ENCODE results near the gene ZNF622. TPM values are rescaled to one million over a fixed set of nuclear protein-coding genes. Genes with fewer than 3 reads are reported as not detected.

ZNF622 gene
- total RNA-seq, 1 experiment from 2014 or later: 23.1 TPM

GRCh38 chr5:16502866-16503265 lies 37.3 kb upstream of the ZNF622 start:
- H3K36me3 ChIP-seq (ENCODE audit: insufficient read depth, low read length): no peaks in the 10 kb centered on the region
- no peak overlapping the region for H3K4me2 ChIP-seq (ENCODE audit: low read depth, low read length, poor library complexity, severe bottlenecking)
- H3K9me2 ChIP-seq (replicated peaks; ENCODE audit: insufficient read depth, low read length): no peaks in the 10 kb centered on the region
- H2AFZ ChIP-seq (ENCODE audit: low read length): no peak overlapping the region
- no peaks in the 10 kb centered on the region for H4K20me1 ChIP-seq (ENCODE audit: insufficient read depth, low read depth, low read length)
- no peak overlapping the region for H3K9ac ChIP-seq (ENCODE audit: low read length)
- H3K79me2 ChIP-seq (ENCODE audit: low read length): no peaks in the 10 kb centered on the region
- H3K4me1 ChIP-seq (ENCODE audit: low read length): no peaks in the 10 kb centered on the region
- no peaks in the 10 kb centered on the region for H3K27me3 ChIP-seq (ENCODE audit: low read length)
- H3K4me3 ChIP-seq (ENCODE audit: low read length): no peak overlapping the region
- no peaks in the 10 kb centered on the region for H3K9me3 ChIP-seq (ENCODE audit: low read length)
- H3K27ac ChIP-seq (ENCODE audit: low read length): no peak overlapping the region
- no peak for DNase-seq

- H3K27ac ChIP-seq (ENCODE audit: low read length): no peak overlapping the region
- H3K27me3 ChIP-seq (ENCODE audit: low read length): no peaks in the 10 kb centered on the region
- H3K4me3 ChIP-seq (ENCODE audit: low read length): no peak overlapping the region
- H3K79me2 ChIP-seq (ENCODE audit: low read length): no peaks in the 10 kb centered on the region
- H3K9me3 ChIP-seq (ENCODE audit: low read length): no peaks in the 10 kb centered on the region
- no peaks in the 10 kb centered on the region for H3K4me1 ChIP-seq (ENCODE audit: low read length)
- no peak for DNase-seq
- H4K20me1 ChIP-seq (ENCODE audit: insufficient read depth, low read depth, low read length): no peaks in the 10 kb centered on the region
- H3K4me2 ChIP-seq (ENCODE audit: low read depth, low read length, poor library complexity, severe bottlenecking): no peak overlapping the region
- H2AFZ ChIP-seq (ENCODE audit: low read length): no peak overlapping the region
- H3K9ac ChIP-seq (ENCODE audit: low read length): no peak overlapping the region
- no peaks in the 10 kb centered on the region for H3K9me2 ChIP-seq (replicated peaks; ENCODE audit: insufficient read depth, low read length)
- no peaks in the 10 kb centered on the region for H3K36me3 ChIP-seq (ENCODE audit: insufficient read depth, low read length)
Observed at GRCh38 chr5:16500024-16500423, 34.4 kb upstream of the ZNF622 start.

GRCh38 chr5:16497546-16497945 lies 31.9 kb upstream of the ZNF622 start:
- H3K9ac ChIP-seq (ENCODE audit: low read length): no peak overlapping the region
- no peaks in the 10 kb centered on the region for H3K27me3 ChIP-seq (ENCODE audit: low read length)
- no peak overlapping the region for H3K27ac ChIP-seq (ENCODE audit: low read length)
- H3K9me3 ChIP-seq (ENCODE audit: low read length): no peaks in the 10 kb centered on the region
- no peaks in the 10 kb centered on the region for H3K79me2 ChIP-seq (ENCODE audit: low read length)
- H3K36me3 ChIP-seq (ENCODE audit: insufficient read depth, low read length): no peaks in the 10 kb centered on the region
- no peaks in the 10 kb centered on the region for H3K9me2 ChIP-seq (replicated peaks; ENCODE audit: insufficient read depth, low read length)
- no peak overlapping the region for H3K4me3 ChIP-seq (ENCODE audit: low read length)
- no peak for DNase-seq
- H4K20me1 ChIP-seq (ENCODE audit: insufficient read depth, low read depth, low read length): no peaks in the 10 kb centered on the region
- H2AFZ ChIP-seq (ENCODE audit: low read length): no peak overlapping the region
- no peaks in the 10 kb centered on the region for H3K4me1 ChIP-seq (ENCODE audit: low read length)
- H3K4me2 ChIP-seq (ENCODE audit: low read depth, low read length, poor library complexity, severe bottlenecking): no peak overlapping the region

DNA sequence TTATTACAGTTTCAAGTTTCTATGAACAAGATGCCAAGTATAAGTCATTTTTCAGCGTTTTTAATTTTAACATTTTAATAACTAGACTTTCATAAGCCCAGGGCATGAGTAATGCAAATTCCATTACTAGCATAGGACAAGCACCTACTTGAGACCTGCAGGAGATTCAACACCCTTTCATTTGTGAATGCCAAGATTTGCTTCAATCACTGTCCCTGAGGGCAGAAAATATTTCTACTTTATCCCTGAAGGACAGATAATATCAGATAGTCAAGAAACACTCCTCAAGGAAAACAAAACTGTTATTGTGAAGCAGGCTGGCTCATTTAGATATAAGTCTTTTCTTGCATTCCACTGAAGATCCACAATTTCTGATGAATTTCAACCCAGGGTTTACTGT lies 27.7 kb upstream of the ZNF622 start:
- Histone ChIP-seq H4K20me1 (ENCODE audit: insufficient read depth, low read depth, low read length) (no peaks in the 10 kb centered on the region), H3K4me1 (ENCODE audit: low read length) (no peaks in the 10 kb centered on the region), H2AFZ (ENCODE audit: low read length) (no peak overlapping the region), H3K36me3 (ENCODE audit: insufficient read depth, low read length) (no peaks in the 10 kb centered on the region), H3K9me3 (ENCODE audit: low read length) (no peaks in the 10 kb centered on the region), H3K27me3 (ENCODE audit: low read length) (no peaks in the 10 kb centered on the region), H3K4me2 (ENCODE audit: low read depth, low read length, poor library complexity, severe bottlenecking) (no peak overlapping the region), H3K9me2 (replicated peaks; ENCODE audit: insufficient read depth, low read length) (no peaks in the 10 kb centered on the region), H3K27ac (ENCODE audit: low read length) (no peak overlapping the region), H3K79me2 (ENCODE audit: low read length) (no peaks in the 10 kb centered on the region), H3K4me3 (ENCODE audit: low read length) (no peak overlapping the region), H3K9ac (ENCODE audit: low read length) (no peak overlapping the region)
- no peak for DNase-seq

DNA sequence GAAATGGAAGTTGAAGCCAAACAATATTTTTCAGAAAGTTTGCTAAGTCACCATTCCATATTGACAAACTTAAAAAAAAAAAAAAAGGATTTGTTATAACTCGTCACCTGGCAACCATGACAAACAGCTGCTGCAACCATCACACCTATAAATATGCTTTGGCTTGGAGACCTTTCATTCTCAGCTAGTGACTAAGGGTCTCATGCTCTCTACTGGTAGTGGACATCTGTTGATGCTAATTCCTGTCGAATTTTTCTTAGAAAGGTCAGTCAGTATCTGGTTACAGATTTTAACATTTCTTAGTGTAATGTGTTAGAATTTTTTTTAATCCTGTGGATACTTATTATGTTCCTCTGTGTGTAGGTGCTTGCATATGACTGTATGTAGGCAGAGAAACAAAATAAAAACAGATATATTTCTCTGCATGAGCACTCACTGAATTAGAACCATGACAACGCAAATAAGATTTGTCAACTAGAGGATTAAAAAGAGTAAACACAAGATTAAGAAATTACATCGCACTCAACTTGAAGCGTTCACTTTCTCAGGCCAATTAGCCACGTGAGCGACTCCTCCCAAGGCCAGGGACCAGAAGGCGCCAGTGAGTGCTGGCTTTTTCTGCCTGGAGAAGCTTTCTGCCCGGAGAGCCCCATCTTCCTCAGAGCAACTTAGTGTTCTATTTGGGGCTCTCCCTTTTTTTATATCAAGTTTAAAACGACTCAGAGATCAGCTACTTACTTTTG lies 27.0 kb upstream of the ZNF622 start:
- Histone ChIP-seq H3K79me2 (ENCODE audit: low read length) (no peaks in the 10 kb centered on the region), H2AFZ (ENCODE audit: low read length) (no peak overlapping the region), H3K9me2 (replicated peaks; ENCODE audit: insufficient read depth, low read length) (no peaks in the 10 kb centered on the region), H3K9ac (ENCODE audit: low read length) (no peak overlapping the region), H3K36me3 (ENCODE audit: insufficient read depth, low read length) (no peaks in the 10 kb centered on the region), H3K4me1 (ENCODE audit: low read length) (no peaks in the 10 kb centered on the region), H4K20me1 (ENCODE audit: insufficient read depth, low read depth, low read length) (no peaks in the 10 kb centered on the region), H3K9me3 (ENCODE audit: low read length) (no peaks in the 10 kb centered on the region), H3K4me2 (ENCODE audit: low read depth, low read length, poor library complexity, severe bottlenecking) (no peak overlapping the region), H3K4me3 (ENCODE audit: low read length) (no peak overlapping the region), H3K27me3 (ENCODE audit: low read length) (no peaks in the 10 kb centered on the region), H3K27ac (ENCODE audit: low read length) (no peak overlapping the region)
- DNase-seq: no peak

GRCh38 chr5:16490911-16491310 lies 25.3 kb upstream of the ZNF622 start:
- H3K9me2 ChIP-seq (replicated peaks; ENCODE audit: insufficient read depth, low read length): no peaks in the 10 kb centered on the region
- DNase-seq: no peak
- H3K4me2 ChIP-seq (ENCODE audit: low read depth, low read length, poor library complexity, severe bottlenecking): no peak overlapping the region
- no peaks in the 10 kb centered on the region for H3K4me1 ChIP-seq (ENCODE audit: low read length)
- H3K27ac ChIP-seq (ENCODE audit: low read length): no peak overlapping the region
- H3K27me3 ChIP-seq (ENCODE audit: low read length): no peaks in the 10 kb centered on the region
- no peak overlapping the region for H3K9ac ChIP-seq (ENCODE audit: low read length)
- H3K79me2 ChIP-seq (ENCODE audit: low read length): no peaks in the 10 kb centered on the region
- no peaks in the 10 kb centered on the region for H4K20me1 ChIP-seq (ENCODE audit: insufficient read depth, low read depth, low read length)
- H2AFZ ChIP-seq (ENCODE audit: low read length): no peak overlapping the region
- H3K9me3 ChIP-seq (ENCODE audit: low read length): no peaks in the 10 kb centered on the region
- no peaks in the 10 kb centered on the region for H3K36me3 ChIP-seq (ENCODE audit: insufficient read depth, low read length)
- no peak overlapping the region for H3K4me3 ChIP-seq (ENCODE audit: low read length)

GRCh38 chr5:16489322-16489791 lies 23.8 kb upstream of the ZNF622 start:
- Histone ChIP-seq H3K4me1 (ENCODE audit: low read length) (no peaks in the 10 kb centered on the region), H3K79me2 (ENCODE audit: low read length) (no peaks in the 10 kb centered on the region), H3K9me3 (ENCODE audit: low read length) (no peaks in the 10 kb centered on the region), H4K20me1 (ENCODE audit: insufficient read depth, low read depth, low read length) (no peaks in the 10 kb centered on the region), H3K36me3 (ENCODE audit: insufficient read depth, low read length) (no peaks in the 10 kb centered on the region), H3K4me2 (ENCODE audit: low read depth, low read length, poor library complexity, severe bottlenecking) (no peak overlapping the region), H3K4me3 (ENCODE audit: low read length) (no peak overlapping the region), H3K9ac (ENCODE audit: low read length) (no peak overlapping the region), H2AFZ (ENCODE audit: low read length) (no peak overlapping the region), H3K27ac (ENCODE audit: low read length) (no peak overlapping the region), H3K27me3 (ENCODE audit: low read length) (no peaks in the 10 kb centered on the region), H3K9me2 (replicated peaks; ENCODE audit: insufficient read depth, low read length) (no peaks in the 10 kb centered on the region)
- DNase-seq: peak; percentile 76

DNA sequence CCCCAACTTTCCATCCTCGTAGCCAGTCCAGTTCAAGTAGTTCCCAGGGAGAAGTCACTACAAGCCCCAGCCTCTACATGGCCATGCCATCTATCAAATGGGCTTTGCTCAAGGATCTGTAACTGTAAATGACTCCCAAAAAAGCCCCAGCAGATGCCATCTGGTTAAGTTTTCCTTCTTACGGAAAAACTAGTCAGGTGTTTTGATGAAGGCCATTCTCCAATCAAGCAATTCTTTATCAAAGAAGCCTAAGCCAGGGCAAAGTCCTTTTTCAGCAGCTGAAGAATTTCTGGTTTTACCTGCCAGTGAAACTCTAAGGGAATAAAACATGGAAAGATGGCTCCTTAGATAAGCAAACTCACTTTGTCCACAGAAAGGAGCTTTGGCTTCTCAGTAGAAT lies 21.9 kb upstream of the ZNF622 start:
- Histone ChIP-seq H3K36me3 (ENCODE audit: insufficient read depth, low read length) (no peaks in the 10 kb centered on the region), H4K20me1 (ENCODE audit: insufficient read depth, low read depth, low read length) (no peaks in the 10 kb centered on the region), H3K4me1 (ENCODE audit: low read length) (no peaks in the 10 kb centered on the region), H3K9me2 (replicated peaks; ENCODE audit: insufficient read depth, low read length) (no peaks in the 10 kb centered on the region), H2AFZ (ENCODE audit: low read length) (no peak overlapping the region), H3K4me3 (ENCODE audit: low read length) (no peak overlapping the region), H3K4me2 (ENCODE audit: low read depth, low read length, poor library complexity, severe bottlenecking) (no peak overlapping the region), H3K9ac (ENCODE audit: low read length) (no peak overlapping the region), H3K79me2 (ENCODE audit: low read length) (no peaks in the 10 kb centered on the region), H3K27ac (ENCODE audit: low read length) (no peak overlapping the region), H3K9me3 (ENCODE audit: low read length) (no peaks in the 10 kb centered on the region), H3K27me3 (ENCODE audit: low read length) (no peaks in the 10 kb centered on the region)
- no peak for DNase-seq

Data from Karpas-422 (cell line).